Calu3 (cell line): ENCODE measurements around the gene PLD1. TPM values are rescaled to one million over a fixed set of nuclear protein-coding genes. Genes with fewer than 3 reads are reported as not detected.
"Not testable (repeated sequence)": the region's sequence is repeated elsewhere in the genome, so short reads cannot be mapped to it uniquely, and the experiment has no call there.

Experiments
- BruUV-seq: library from RNA; stranded (reverse); fragments of 400-500 nt; replicated peaks from 2 replicates; lab custom pipeline; 2021; lab: Mats Ljungman, UMichigan
- CTCF ChIA-PET: fragments of 300-600 bp; sonication (Branson Sonifier 250); formaldehyde crosslinking; loops from one replicate; lab custom pipeline; 2022; ENCODE audit warnings: antibody characterized with exemption; lab: Charles Lee
- DNase-seq: peaks from one replicate; pipeline ENCODE4 v3.0.0; 2022
- H3K27ac Mint-ChIP-seq: one replicate; pipeline ENCODE4 v1.8.0; 2022; ENCODE audit warnings: mixed read lengths; ENCODE audit not compliant: unreplicated experiment
- H3K27me3 Mint-ChIP-seq: one replicate; pipeline ENCODE4 v1.8.0; 2022; ENCODE audit warnings: mixed read lengths; ENCODE audit not compliant: unreplicated experiment
- H3K36me3 Mint-ChIP-seq: one replicate; pipeline ENCODE4 v1.8.0; 2022; ENCODE audit warnings: mild to moderate bottlenecking, moderate library complexity, mixed read lengths; ENCODE audit not compliant: insufficient read depth, unreplicated experiment
- H3K4me1 Mint-ChIP-seq: one replicate; pipeline ENCODE4 v1.8.0; 2022; ENCODE audit warnings: mild to moderate bottlenecking, low read depth, mixed read lengths; ENCODE audit not compliant: unreplicated experiment
- H3K4me3 Mint-ChIP-seq: one replicate; pipeline ENCODE4 v1.8.0; 2022; ENCODE audit warnings: mild to moderate bottlenecking, low read depth, moderate library complexity, mixed read lengths; ENCODE audit not compliant: unreplicated experiment
- H3K9me3 Mint-ChIP-seq: one replicate; pipeline ENCODE4 v1.8.0; 2022; ENCODE audit warnings: low read depth, mixed read lengths; ENCODE audit not compliant: unreplicated experiment
- intact Hi-C: fragments of 100-400 bp; cut with micrococcal nuclease; formaldehyde crosslinking; loops from one replicate; pipeline ENCODE4 v1.10.0; 2022; ENCODE audit not compliant: unreplicated experiment
- total RNA-seq: library from RNA; stranded (reverse); gene quantifications from 2 replicates; pipeline ENCODE4 v1.2.3, GENCODE V29; 2022
- TF ChIP-seq, protein P1 (sequence below): fragments of 200-600 bp; IDR thresholded peaks from one replicate; pipeline ENCODE4 v1.8.0; 2022; ENCODE audit warnings: antibody characterized with exemption; ENCODE audit not compliant: unreplicated experiment

PLD1 gene
- total RNA-seq, 1 experiment from 2014 or later, result 61.2 TPM

DNA sequence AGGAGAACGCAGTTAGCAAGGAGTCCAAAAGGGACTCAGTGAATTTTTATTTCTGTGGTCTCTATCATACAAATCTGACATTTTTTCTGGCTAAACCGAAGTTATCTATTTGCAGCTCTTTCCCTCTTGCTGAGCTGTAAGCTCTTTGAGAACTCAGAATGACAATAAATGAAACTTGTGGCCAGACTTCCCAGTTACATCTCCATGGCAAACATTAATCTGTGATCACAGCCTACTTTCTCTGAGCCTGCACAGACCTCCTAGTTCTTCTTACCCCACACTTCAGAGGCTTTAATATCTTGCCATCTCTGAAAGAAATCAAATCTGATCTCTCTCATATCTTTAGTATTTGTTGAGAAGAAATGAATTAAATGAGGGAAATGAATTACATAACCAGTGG, 58.0 kb downstream of the PLD1 start:
- TF ChIP-seq, protein P1, sequence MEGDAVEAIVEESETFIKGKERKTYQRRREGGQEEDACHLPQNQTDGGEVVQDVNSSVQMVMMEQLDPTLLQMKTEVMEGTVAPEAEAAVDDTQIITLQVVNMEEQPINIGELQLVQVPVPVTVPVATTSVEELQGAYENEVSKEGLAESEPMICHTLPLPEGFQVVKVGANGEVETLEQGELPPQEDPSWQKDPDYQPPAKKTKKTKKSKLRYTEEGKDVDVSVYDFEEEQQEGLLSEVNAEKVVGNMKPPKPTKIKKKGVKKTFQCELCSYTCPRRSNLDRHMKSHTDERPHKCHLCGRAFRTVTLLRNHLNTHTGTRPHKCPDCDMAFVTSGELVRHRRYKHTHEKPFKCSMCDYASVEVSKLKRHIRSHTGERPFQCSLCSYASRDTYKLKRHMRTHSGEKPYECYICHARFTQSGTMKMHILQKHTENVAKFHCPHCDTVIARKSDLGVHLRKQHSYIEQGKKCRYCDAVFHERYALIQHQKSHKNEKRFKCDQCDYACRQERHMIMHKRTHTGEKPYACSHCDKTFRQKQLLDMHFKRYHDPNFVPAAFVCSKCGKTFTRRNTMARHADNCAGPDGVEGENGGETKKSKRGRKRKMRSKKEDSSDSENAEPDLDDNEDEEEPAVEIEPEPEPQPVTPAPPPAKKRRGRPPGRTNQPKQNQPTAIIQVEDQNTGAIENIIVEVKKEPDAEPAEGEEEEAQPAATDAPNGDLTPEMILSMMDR, result no peak
- no peaks in the 10 kb centered on the region for H3K4me1 Mint-ChIP-seq
- H3K27ac Mint-ChIP-seq, result no peak overlapping the region
- H3K27me3 Mint-ChIP-seq, result no peaks in the 10 kb centered on the region
- no peak for DNase-seq
- CTCF ChIA-PET, result interaction anchor here (1.4 kb wide), 1 partner anchor 10 kb away, joined by 3 read pairs; no protein-coding TSS in a partner anchor
- H3K36me3 Mint-ChIP-seq, result no peaks in the 10 kb centered on the region
- H3K4me3 Mint-ChIP-seq, result no peak overlapping the region
- intact Hi-C loops, result no loop called here
- H3K9me3 Mint-ChIP-seq, result no peaks in the 10 kb centered on the region
- BruUV-seq, result no TSS peak

- no peak overlapping the region for H3K4me3 Mint-ChIP-seq
- BruUV-seq, result no TSS peak
- no peaks in the 10 kb centered on the region for H3K27me3 Mint-ChIP-seq
- DNase-seq, result no peak
- TF ChIP-seq, protein P1, result no peak
- no peaks in the 10 kb centered on the region for H3K36me3 Mint-ChIP-seq
- CTCF ChIA-PET, result interaction anchor here (0.5 to 0.6 kb wide), 2 partner anchors 23 to 344 kb away, joined by 3 read pairs; no protein-coding TSS in a partner anchor
- intact Hi-C loops, result no loop called here
- no peak overlapping the region for H3K27ac Mint-ChIP-seq
- H3K9me3 Mint-ChIP-seq, result no peaks in the 10 kb centered on the region
- peaks cover 13% of the 10 kb centered on the region for H3K4me1 Mint-ChIP-seq
Measured at GRCh38 chr3:171749124-171749523, 61.2 kb downstream of the PLD1 start.

DNA sequence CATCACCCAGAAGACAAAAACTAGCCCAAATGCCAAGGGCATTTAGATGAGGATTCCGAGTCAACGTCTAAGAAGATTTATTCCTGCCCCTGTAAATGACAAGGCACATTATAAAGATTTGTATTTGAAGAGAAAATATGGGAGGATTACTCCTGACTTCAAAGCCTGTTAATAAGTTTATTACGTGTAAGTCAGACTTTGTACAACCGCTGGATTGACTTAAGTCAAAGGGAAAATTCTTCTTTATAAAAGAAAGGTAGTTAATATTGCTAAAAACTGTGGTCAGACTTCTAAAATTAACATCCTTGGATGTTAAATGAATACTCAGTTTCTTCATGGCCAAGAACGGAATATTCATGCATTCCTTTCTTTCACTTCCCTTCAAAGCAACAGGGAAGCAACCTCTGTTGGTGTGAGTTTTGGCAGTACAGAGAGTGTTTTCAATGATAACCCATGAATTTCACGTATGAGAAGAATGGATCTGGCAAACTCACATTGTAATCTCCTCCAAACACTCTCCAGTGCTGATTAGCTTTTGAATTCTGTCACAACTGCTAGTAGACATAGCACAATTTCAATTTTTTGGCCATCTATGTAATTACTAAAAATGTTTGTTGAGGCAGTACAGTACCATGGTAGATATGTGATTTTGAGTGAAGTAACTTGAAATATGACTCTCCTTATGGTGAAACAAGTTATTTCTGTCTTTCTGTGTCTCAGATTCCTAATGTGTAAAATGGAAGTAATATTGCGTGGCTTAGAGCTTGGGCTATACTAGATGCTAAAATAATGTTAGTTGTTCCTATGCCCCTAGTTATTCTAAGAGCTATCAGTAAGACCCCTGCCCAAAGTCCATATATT, 62.0 kb downstream of the PLD1 start:
- H3K27ac Mint-ChIP-seq, result no peak overlapping the region
- no TSS peak for BruUV-seq

GRCh38 chr3:171747223-171747920, 62.9 kb downstream of the PLD1 start:
- Mint-ChIP-seq H3K27ac (no peak overlapping the region), H3K27me3 (no peaks in the 10 kb centered on the region), H3K36me3 (no peaks in the 10 kb centered on the region), H3K4me3 (no peak overlapping the region), H3K4me1 (peaks cover 27% of the 10 kb centered on the region), H3K9me3 (no peaks in the 10 kb centered on the region)
- TF ChIP-seq, protein P1, result no peak
- BruUV-seq, result no TSS peak
- CTCF ChIA-PET, result interaction anchor here (0.6 kb wide), 1 partner anchor 83 kb away, joined by 4 read pairs; no protein-coding TSS in a partner anchor
- intact Hi-C loops, result no loop called here
- no peak for DNase-seq

More for the DNA sequence above, 62.0 kb downstream of the PLD1 start:
- no peaks in the 10 kb centered on the region for H3K36me3 Mint-ChIP-seq
- no peak for DNase-seq
- no peaks in the 10 kb centered on the region for H3K9me3 Mint-ChIP-seq
- H3K4me3 Mint-ChIP-seq, result no peak overlapping the region
- CTCF ChIA-PET, result no interaction called here
- peaks cover 21% of the 10 kb centered on the region for H3K4me1 Mint-ChIP-seq
- intact Hi-C loops, result no loop called here
- TF ChIP-seq, protein P1, result no peak
- H3K27me3 Mint-ChIP-seq, result no peaks in the 10 kb centered on the region

DNA sequence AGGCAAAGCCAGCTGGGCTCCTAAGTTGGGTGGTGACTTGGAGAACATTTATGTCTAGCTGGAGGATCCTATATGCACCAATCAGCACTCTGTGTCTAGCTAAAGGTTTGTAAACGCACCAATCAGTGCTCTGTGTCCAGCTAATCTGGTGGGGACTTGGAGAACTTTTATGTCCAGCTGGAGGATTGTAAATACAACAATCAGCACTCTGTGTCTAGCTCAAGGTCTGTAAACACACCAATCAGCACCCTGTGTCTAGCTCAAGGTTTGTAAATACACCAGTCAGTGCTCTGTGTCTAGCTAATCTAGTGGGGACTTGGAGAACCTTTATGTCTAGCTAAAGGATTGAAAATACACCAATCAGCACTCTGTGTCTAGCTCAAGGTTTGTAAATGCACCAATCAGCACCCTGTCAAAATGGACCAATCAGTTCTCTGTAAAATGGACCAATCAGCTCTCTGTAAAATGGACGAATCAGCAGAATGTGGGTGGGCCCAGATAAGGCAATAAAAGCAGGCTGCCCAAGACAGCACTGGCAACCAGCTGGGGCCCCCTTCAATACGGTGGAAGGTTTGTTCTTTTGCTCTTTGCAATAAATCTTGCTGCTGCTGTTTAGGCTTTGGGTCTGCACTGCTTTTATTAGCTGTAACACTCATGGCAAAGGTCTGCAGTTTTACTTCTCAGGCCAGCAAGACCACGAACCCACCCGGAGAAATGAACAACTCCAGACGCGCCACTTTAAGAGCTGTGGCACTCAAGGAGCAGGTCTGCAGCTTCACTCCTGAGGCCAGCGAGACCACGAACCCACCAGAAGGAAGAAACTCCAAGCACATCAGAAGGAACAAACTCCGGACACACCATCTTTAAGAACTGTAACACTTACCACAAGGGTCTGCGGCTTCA, 63.7 kb downstream of the PLD1 start:
- H3K4me3 Mint-ChIP-seq, H3K36me3 Mint-ChIP-seq, H3K27ac Mint-ChIP-seq, H3K27me3 Mint-ChIP-seq, intact Hi-C loops, H3K9me3 Mint-ChIP-seq, BruUV-seq, DNase-seq: not testable (repeated sequence)
- CTCF ChIA-PET, result interaction anchor here (1.0 kb wide), 1 partner anchor 8 kb away, joined by 3 read pairs; no protein-coding TSS in a partner anchor
- peaks cover 28% of the 10 kb centered on the region for H3K4me1 Mint-ChIP-seq
